GM18873 (cell line): ENCODE data around the gene OTOP3.

ENCODE experiments used
- ATAC-seq: cut with Tn5 transposase; IDR thresholded peaks from one replicate; pipeline ENCODE4 v1.9.1; 2021; ENCODE audit warnings: mild to moderate bottlenecking, moderate library complexity, moderate number of reproducible peaks; ENCODE audit not compliant: unreplicated experiment, low FRiP score

The OTOP3 gene

DNA sequence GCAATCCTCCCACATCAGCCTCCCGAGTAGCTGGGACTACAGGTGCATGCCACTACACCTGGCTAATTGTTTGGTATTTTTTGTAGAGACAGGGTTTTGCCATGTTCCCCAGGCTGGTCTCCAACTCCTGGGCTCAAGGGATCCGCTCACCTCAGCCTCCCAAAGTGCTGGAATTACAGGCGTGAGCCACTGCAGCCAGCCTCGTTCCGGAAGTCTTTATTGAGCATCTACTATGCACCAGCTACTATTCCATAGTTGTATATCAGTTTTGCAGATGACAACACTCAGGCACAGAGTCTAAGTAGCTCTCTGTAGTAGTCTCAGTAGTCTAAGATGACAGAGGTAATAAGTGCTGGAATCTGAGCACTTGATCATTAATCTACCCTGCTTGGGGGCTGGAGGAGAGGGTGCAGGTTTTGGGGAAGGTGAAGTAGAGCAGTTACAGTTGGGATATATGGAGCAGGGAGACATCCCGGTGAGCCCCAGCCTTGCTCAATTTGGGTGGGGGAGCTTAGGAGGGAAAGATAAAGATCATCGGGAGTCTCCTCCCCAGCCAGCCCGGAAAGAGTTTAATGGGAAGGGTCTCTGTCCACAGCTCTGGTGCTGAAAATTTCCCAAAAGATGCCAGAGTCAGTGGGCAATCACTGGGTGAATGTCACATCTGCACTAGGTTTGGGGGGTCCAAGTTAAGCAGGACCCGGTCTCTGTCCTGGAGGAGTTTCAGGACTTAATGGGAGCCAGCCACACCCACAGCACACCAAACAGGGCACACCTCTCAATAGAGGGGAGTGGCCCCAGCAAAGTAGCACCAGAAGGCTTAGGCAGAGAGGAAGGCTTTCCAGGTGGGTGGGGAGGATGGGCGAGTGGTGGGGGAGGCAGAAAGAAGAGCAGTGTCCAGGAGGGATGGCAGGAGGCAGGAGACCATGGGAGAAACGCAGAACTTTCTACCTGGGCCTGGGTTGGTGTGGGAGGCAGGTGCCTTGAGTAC, 1.7 kb downstream of the OTOP3 start:
- ATAC-seq = no peak

- ATAC-seq = no peak
Observed at GRCh38 chr17:74938194-74938950, 2.7 kb downstream of the OTOP3 start.

DNA sequence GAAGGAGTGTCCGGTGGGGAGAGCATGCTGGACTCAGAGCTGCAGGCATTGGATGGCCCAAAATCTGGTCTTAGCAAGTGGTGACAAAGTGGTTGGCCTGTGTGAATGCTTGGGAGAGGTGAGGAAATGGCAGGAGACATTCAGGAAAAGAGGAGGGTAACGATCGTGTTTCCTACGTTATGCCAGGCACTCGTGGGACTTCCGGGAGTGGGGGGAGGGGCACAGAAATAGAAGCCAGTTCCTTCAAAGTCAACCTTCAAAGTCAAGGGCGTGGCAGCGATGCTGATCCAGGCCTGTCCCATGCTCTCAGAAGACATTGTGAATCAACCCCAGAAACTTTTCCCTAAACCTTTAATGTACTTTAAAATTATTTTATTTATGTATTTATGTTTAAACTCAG, 3.8 kb downstream of the OTOP3 start:
- ATAC-seq = no peak

DNA sequence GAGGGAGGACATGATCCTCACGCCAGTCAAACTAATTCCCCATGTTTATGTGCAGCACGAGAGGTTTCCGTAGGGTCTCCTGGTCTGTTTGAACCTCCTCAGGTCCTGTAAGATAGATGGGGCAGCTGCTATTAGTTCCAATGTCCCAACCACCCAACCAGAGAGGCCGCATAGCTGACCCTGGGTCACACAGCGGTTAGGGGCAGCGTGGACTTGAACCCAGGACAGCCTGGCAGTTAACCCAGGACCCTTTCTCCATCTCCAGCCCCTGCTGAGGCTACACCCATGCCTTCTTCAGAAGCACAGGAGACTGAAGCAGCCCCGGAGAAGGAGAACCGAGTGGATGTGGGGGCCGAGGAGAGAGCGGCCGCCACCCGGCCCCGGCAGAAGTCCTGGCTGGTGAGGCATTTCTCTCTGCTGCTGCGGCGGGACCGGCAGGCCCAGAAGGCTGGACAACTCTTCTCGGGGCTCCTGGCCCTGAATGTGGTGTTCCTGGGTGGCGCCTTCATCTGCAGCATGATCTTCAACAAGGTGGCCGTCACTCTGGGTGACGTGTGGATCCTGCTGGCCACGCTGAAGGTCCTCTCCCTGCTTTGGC, 5.5 kb downstream of the OTOP3 start:
- no peak for ATAC-seq

DNA sequence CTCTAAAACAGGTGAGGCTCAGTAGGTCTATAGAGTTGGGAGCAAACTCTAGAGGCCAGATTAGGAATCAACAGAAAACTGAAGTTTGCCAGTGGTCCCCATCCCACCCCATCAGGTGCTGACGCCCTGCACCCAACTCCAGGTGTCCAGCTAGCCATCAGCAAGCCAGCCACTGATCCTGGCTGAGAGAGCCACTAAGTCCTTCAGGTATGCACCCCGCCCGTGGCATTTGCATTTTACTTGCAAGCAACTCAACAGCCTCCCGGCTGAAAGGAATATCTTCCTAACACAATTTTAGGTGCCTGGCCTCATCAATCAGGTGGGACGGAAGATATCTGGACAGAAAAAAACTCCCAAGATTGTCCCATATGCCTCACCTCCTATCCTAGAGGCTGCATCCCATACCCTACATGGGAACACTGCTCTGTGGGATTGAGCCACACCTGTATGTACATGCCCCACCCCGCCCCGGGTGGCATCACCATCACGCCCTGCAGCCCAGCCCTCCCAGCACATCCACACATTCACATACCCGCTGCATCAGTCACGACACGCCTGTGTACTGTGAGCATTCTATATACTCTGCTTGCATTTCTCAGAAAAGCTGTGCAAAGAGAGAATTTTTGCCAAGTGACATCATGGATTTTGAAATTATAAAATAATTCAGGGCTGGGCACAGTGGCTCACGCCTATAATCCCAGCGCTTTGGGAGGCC, 8.3 kb downstream of the OTOP3 start:
- no peak for ATAC-seq

DNA sequence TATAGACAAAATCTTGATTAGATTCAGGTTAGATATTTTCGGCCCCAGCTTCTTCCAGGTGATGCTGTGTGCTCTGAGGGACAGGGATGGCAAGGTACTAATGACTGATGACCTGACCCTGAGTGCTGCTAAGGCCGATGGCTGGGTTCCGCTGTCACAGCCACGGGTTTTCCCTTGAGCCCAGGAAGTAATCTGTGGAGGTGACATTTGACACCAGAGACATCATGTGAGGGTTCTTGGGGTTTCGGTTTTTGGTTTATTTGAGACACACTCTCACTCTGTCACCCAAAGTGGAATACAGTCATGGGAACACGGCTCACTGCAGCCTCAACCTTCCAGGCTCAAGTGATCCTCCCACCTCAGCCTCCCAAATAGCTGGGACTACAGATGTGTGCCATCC, 9.8 kb downstream of the OTOP3 start:
- no peak for ATAC-seq

DNA sequence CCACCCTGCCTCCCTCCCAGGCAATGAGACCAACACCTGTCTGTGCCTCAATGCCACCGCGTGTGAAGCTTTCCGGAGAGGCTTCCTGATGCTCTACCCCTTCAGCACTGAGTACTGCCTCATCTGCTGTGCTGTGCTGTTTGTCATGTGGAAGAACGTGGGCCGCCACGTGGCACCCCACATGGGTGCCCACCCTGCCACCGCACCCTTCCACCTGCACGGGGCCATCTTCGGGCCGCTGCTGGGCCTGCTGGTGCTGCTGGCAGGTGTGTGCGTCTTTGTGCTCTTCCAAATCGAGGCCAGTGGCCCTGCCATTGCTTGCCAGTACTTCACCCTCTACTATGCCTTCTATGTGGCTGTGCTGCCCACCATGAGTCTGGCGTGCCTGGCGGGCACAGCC, 10.9 kb downstream of the OTOP3 start:
- ATAC-seq = no peak

DNA sequence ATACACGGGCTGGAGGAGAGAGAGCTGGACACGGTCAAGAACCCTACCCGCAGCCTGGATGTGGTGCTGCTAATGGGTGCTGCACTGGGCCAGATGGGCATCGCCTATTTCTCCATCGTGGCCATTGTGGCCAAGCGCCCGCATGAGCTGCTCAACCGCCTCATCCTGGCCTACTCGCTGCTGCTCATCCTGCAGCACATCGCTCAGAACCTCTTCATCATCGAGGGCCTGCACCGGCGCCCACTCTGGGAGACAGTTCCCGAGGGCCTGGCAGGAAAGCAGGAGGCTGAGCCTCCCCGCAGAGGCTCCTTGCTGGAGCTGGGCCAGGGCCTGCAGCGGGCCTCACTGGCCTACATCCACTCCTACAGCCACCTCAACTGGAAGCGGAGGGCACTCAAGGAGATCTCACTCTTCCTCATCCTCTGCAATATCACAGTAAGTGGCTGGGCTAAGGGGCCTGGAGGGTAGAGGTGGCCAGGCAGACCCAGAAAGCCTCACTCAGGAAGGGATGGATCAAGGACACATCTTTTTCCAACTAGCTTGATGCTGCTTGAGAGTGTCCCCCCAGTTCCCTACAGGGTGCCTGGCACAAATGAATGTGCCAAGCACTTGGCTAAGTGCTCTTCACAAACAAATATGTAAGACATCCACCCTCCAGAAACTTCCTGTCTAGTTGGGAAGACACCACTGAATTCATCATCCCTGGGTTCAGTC, 11.5 kb downstream of the OTOP3 start:
- ATAC-seq = no peak

DNA sequence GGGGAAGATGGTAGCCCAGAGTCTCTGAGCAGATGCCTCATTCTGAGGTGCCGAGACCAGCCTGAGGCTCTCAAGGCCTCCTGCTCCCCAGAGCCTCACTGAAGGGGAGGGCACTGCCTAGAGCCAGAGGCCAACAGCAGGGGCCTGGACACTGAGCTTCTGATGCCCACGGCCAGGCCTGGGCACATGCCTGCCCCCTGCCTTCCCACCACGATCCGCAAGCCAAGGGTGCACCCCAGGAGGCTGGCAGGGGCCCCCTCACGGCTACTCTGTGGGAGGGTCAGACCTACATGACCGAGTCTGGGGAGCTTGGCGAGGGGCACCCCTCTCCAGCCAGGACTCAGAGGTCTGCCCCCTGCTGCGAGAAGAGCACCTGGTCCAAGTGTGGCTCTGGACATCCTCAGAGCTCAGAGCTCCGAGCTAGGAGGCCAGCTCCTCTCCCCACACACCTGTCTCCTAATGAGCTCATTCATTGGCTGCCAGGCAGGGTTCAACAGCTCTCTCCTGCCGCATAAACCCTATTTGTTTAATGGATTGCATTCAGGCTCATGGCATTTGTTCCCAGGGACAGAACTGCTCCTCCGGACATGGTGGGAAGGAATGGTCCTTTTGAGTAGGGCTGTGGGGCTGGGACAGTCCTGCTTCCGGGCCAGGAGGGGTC, 13.9 kb downstream of the OTOP3 start:
- ATAC-seq = no peak

- no peak for ATAC-seq
Observed at GRCh38 chr17:74950207-74950606, 14.5 kb downstream of the OTOP3 start.

DNA sequence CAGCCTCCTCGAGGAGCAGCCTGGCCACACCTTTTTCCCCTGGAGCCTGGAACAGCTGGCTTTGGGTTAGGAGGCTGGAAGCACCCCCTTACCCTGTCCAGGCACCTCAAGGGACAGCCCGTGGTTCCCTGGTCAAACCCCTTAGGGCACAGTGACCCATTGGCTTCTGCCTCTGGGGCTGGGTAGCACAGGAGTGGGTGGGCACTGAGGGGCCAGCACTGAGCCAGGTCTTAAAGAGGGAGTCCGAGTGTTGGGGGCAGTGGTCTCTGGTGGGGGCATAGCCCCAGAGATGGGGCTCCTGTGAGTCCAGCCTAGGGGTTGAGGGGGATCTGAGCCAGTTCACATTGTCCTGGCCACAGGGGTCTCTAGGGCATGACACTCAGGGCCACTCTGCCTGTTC, 15.4 kb downstream of the OTOP3 start:
- no peak for ATAC-seq

- ATAC-seq = no peak
Observed at GRCh38 chr17:74951680-74952421, 16.2 kb downstream of the OTOP3 start.

- ATAC-seq = no peak
Observed at GRCh38 chr17:74952431-74953133, 16.9 kb downstream of the OTOP3 start.

DNA sequence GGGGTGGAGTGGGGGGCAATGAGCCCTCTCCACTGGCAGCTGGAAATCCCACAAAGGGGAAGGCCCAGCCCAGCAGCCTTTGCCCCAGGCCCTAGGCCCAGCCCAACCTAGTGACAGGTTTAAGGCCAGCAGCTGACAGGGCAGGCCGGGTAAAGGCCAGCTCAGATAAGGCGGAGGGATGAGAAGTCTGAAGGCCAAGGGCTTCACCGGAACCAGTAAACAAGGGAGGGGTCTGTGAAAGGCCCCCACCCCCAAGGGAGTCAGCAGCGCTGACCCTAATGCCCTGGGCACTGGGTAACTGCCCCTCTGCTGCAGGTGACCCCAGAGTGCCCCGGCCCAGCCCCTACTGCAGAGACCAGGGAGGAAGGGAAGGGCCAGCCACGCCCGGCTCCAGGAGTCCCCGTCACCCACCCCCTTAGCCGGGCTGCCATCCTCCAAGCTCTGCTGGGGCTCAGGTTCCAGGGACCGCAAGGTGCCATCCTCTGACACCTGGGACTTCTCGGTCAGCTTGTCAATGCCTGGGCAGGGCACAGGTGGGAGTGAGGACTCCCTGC, 17.5 kb downstream of the OTOP3 start:
- ATAC-seq = no peak

- no peak for ATAC-seq
Observed at GRCh38 chr17:74954115-74954514, 18.4 kb downstream of the OTOP3 start.

DNA sequence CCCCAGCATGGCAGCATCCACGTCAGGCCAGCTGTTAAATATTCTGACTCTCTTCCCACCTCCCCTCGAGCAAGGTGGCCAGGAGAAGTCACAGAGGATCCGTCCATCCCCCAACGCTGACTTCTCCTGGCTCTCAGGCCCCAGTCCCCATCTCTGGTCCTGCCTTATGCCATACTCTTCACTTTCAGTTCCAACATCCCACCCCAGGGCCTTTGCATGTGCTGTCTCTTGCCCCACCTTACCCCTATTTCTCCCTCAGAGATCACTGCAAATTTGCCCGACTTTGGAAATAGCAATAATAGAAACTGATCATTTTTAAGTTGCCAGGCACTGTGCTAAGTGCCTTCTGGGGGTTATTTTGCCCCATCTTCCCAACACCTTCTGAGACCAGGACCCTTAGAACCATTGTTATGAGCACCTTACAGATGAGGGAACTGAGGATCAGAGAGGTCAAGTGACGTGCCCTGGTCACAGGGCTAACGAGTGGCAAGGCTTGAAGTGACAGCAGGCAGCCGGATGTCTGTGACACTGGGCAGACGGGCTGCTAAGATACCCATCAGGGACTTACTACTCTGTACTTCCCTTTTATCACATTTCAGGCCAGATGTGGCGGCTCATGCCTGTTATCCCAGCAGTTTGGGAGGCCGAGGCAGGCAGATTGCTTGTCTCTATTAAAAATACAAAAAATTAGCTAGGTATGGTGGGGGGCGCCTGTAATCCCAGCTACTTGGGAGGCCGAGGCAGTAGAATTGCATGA, 19.1 kb downstream of the OTOP3 start:
- no peak for ATAC-seq

- no peak for ATAC-seq
Observed at GRCh38 chr17:74956093-74956492, 20.4 kb downstream of the OTOP3 start.
